SK-N-SH treated with all-trans-retinoic acid at 6 μM for 48 hours (cell line): ENCODE results near the gene SMC1B.
"Not testable (repeated sequence)": the region's sequence is repeated elsewhere in the genome, so short reads cannot be mapped to it uniquely, and the experiment has no call there.

ENCODE experiments used
- ATAC-seq: fragments of 200-7000 bp; cut with Tn5 transposase; 3 replicates; pipeline ENCODE4 v1.9.1; 2020; ENCODE audit warnings: mild to moderate bottlenecking, moderate library complexity
- ARNTL ChIP-seq: fragments of 450-650 bp; formaldehyde crosslinking; IDR thresholded peaks from 2 replicates; pipeline ENCODE4 v1.5.0; 2020; ENCODE audit warnings: low read depth, mild to moderate bottlenecking, moderate library complexity, borderline replicate concordance
- BACH2 ChIP-seq: fragments of 250-450 bp; sonication (Bioruptor Pico); IDR thresholded peaks from 2 replicates; pipeline ENCODE4 v1.9.0; 2021; ENCODE audit warnings: mild to moderate bottlenecking, borderline replicate concordance
- CSDC2 ChIP-seq: fragments of 250-450 bp; sonication (Bioruptor Pico); IDR thresholded peaks from 2 replicates; pipeline ENCODE4 v1.5.0; 2020; ENCODE audit warnings: mild to moderate bottlenecking, moderate library complexity
- ESRRG ChIP-seq: fragments of 250-450 bp; sonication (Bioruptor Pico); IDR thresholded peaks from 2 replicates; pipeline ENCODE4 v1.6.1; 2021; ENCODE audit warnings: mild to moderate bottlenecking
- OSR1 ChIP-seq: fragments of 250-450 bp; sonication (Bioruptor Pico); IDR thresholded peaks from 2 replicates; pipeline ENCODE4 v1.8.0; 2022; ENCODE audit warnings: moderate library complexity, mild to moderate bottlenecking, inconsistent platforms
- PATZ1 ChIP-seq: fragments of 250-450 bp; sonication (Bioruptor Pico); IDR thresholded peaks from 2 replicates; pipeline ENCODE4 v1.8.0; 2020; ENCODE audit warnings: mild to moderate bottlenecking, moderate library complexity, borderline replicate concordance
- SNAI2 ChIP-seq: fragments of 250-450 bp; sonication (Bioruptor Pico); IDR thresholded peaks from 2 replicates; pipeline ENCODE4 v1.5.0; 2020; ENCODE audit warnings: mild to moderate bottlenecking, moderate library complexity
- TSHZ2 ChIP-seq: fragments of 250-450 bp; sonication (Bioruptor Pico); IDR thresholded peaks from 2 replicates; pipeline ENCODE4 v1.5.0; 2020; ENCODE audit warnings: mild to moderate bottlenecking, moderate library complexity
- ZC3H10 ChIP-seq: fragments of 250-450 bp; sonication (Bioruptor Pico); IDR thresholded peaks from 2 replicates; pipeline ENCODE4 v1.5.1; 2021; ENCODE audit warnings: mild to moderate bottlenecking, moderate library complexity
- ZFP30 ChIP-seq: fragments of 450-650 bp; formaldehyde crosslinking; IDR thresholded peaks from 2 replicates; pipeline ENCODE4 v1.5.0; 2022; ENCODE audit warnings: mild to moderate bottlenecking, moderate library complexity
- ZNF565 ChIP-seq: fragments of 450-650 bp; formaldehyde crosslinking; conservative IDR thresholded peaks from 2 replicates; pipeline ENCODE4 v1.5.0; 2020; ENCODE audit warnings: low read depth, mild to moderate bottlenecking, moderate library complexity
- ZNF70 ChIP-seq: fragments of 450-650 bp; formaldehyde crosslinking; IDR thresholded peaks from 2 replicates; pipeline ENCODE4 v1.5.0; 2020; ENCODE audit warnings: mild to moderate bottlenecking, moderate library complexity

SMC1B gene

GRCh38 chr22:45295492-45295891 is 117.9 kb downstream of the SMC1B start:
- no peak for ATAC-seq
- no peak for TF ChIP-seq ZNF70 (CRISPR knock-in tag)
- no peak for TF ChIP-seq TSHZ2
- no peak for TF ChIP-seq CSDC2
- TF ChIP-seq ZNF565 (CRISPR knock-in tag): no peak
- no peak for TF ChIP-seq PATZ1 (CRISPR knock-in tag)
- no peak for TF ChIP-seq ESRRG (CRISPR knock-in tag)
- TF ChIP-seq ZFP30 (CRISPR knock-in tag): no peak
- TF ChIP-seq ARNTL (CRISPR knock-in tag): no peak
- TF ChIP-seq OSR1 (CRISPR knock-in tag): no peak
- TF ChIP-seq ZC3H10 (CRISPR knock-in tag): no peak
- TF ChIP-seq BACH2 (CRISPR knock-in tag): no peak
- no peak for TF ChIP-seq SNAI2 (CRISPR knock-in tag)
- TF ChIP-seq, all 23 proteins: peak for 0

- not testable (repeated sequence) for ATAC-seq
Observed at GRCh38 chr22:45295004-45295403, 118.4 kb downstream of the SMC1B start.
